ENCODE measurements around the gene KMT5B.

DNA sequence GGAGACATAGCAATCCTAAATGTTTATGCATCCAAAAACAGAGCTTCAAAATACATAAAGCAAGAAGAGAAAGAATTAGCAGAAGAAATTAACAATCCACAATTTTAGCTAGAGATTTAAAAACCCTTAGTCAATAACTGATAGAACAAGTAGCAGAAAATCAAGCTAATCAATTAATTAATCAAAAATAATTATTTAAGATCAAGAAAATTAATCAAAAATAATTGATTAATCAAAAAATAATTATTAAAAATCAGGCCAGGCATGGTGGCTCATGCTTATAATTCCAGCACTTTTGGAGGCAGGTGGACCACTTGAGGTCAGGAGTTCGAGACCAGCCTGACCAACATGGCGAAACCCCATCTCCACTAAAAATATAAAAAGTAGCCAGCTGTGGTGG is 29.5 kb upstream of the KMT5B start:
- TF ChIP-seq ZNF114 (CRISPR knock-in tag; IDR thresholded peaks at IDR 0.05) (no peak), POLR2AphosphoS5 (IDR thresholded peaks at IDR 0.05; ENCODE audit: low read depth) (no peak), CTCF (conservative IDR thresholded peaks at IDR 0.05; ENCODE audit: low read depth in 2 of 2) (no peak), REST (IDR thresholded peaks at IDR 0.05; ENCODE audit: unreplicated experiment) (no peak), ETS1 (IDR thresholded peaks at IDR 0.05) (no peak)
- TF ChIP-seq, protein P1, sequence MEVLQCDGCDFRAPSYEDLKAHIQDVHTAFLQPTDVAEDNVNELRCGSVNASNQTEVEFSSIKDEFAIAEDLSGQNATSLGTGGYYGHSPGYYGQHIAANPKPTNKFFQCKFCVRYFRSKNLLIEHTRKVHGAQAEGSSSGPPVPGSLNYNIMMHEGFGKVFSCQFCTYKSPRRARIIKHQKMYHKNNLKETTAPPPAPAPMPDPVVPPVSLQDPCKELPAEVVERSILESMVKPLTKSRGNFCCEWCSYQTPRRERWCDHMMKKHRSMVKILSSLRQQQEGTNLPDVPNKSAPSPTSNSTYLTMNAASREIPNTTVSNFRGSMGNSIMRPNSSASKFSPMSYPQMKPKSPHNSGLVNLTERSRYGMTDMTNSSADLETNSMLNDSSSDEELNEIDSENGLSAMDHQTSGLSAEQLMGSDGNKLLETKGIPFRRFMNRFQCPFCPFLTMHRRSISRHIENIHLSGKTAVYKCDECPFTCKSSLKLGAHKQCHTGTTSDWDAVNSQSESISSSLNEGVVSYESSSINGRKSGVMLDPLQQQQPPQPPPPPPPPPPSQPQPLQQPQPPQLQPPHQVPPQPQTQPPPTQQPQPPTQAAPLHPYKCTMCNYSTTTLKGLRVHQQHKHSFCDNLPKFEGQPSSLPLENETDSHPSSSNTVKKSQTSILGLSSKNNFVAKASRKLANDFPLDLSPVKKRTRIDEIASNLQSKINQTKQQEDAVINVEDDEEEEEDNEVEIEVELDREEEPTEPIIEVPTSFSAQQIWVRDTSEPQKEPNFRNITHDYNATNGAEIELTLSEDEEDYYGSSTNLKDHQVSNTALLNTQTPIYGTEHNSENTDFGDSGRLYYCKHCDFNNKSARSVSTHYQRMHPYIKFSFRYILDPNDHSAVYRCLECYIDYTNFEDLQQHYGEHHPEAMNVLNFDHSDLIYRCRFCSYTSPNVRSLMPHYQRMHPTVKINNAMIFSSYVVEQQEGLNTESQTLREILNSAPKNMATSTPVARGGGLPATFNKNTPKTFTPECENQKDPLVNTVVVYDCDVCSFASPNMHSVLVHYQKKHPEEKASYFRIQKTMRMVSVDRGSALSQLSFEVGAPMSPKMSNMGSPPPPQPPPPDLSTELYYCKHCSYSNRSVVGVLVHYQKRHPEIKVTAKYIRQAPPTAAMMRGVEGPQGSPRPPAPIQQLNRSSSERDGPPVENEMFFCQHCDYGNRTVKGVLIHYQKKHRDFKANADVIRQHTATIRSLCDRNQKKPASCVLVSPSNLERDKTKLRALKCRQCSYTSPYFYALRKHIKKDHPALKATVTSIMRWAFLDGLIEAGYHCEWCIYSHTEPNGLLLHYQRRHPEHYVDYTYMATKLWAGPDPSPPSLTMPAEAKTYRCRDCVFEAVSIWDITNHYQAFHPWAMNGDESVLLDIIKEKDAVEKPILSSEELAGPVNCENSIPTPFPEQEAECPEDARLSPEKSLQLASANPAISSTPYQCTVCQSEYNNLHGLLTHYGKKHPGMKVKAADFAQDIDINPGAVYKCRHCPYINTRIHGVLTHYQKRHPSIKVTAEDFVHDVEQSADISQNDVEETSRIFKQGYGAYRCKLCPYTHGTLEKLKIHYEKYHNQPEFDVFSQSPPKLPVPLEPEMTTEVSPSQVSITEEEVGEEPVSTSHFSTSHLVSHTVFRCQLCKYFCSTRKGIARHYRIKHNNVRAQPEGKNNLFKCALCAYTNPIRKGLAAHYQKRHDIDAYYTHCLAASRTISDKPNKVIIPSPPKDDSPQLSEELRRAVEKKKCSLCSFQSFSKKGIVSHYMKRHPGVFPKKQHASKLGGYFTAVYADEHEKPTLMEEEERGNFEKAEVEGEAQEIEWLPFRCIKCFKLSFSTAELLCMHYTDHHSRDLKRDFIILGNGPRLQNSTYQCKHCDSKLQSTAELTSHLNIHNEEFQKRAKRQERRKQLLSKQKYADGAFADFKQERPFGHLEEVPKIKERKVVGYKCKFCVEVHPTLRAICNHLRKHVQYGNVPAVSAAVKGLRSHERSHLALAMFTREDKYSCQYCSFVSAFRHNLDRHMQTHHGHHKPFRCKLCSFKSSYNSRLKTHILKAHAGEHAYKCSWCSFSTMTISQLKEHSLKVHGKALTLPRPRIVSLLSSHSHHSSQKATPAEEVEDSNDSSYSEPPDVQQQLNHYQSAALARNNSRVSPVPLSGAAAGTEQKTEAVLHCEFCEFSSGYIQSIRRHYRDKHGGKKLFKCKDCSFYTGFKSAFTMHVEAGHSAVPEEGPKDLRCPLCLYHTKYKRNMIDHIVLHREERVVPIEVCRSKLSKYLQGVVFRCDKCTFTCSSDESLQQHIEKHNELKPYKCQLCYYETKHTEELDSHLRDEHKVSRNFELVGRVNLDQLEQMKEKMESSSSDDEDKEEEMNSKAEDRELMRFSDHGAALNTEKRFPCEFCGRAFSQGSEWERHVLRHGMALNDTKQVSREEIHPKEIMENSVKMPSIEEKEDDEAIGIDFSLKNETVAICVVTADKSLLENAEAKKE (CRISPR knock-in tag; IDR thresholded peaks at IDR 0.05), result no peak
